Neural progenitor cell (in vitro differentiated cells): ENCODE data around the gene VPS33A. TPM values are rescaled to one million over a fixed set of nuclear protein-coding genes. Genes with fewer than 3 reads are reported as not detected.

Experiments used
- DNase-seq: peaks from one replicate; pipeline ENCODE4 v3.0.0-alpha.2; 2016; ENCODE audit warnings: low spot score
- H2AFZ ChIP-seq: fragments of 200-600 bp; sonication (generic); replicated peaks from 2 replicates; pipeline ENCODE4 v1.6.1; 2016; ENCODE audit warnings: antibody characterized with exemption
- H3F3A ChIP-seq: fragments of 200-600 bp; sonication (generic); 2 replicates; pipeline ENCODE4 v1.6.1; 2016; ENCODE audit warnings: antibody characterized with exemption, low read depth
- H3K27ac ChIP-seq: fragments of 200-600 bp; sonication (generic); 2 replicates; pipeline ENCODE4 v1.5.1; 2016; ENCODE audit warnings: mild to moderate bottlenecking
- H3K27me3 ChIP-seq: fragments of 200-600 bp; sonication (generic); 2 replicates; pipeline ENCODE4 v1.6.1; 2016; ENCODE audit warnings: mild to moderate bottlenecking, moderate library complexity
- H3K36me3 ChIP-seq: fragments of 200-600 bp; sonication (generic); 2 replicates; pipeline ENCODE4 v1.5.1; 2016
- H3K4me1 ChIP-seq: fragments of 200-600 bp; sonication (generic); 2 replicates; pipeline ENCODE4 v1.6.1; 2016; ENCODE audit warnings: mixed run types
- H3K4me2 ChIP-seq: fragments of 200-600 bp; sonication (generic); 2 replicates; pipeline ENCODE4 v1.6.1; 2016
- H3K4me3 ChIP-seq: fragments of 200-600 bp; sonication (generic); 2 replicates; pipeline ENCODE4 v1.5.1; 2016
- H3K79me2 ChIP-seq: fragments of 200-600 bp; sonication (generic); 2 replicates; pipeline ENCODE4 v1.6.1; 2016; ENCODE audit warnings: low read depth
- H3K9ac ChIP-seq: fragments of 200-600 bp; sonication (generic); 2 replicates; pipeline ENCODE4 v1.6.1; 2016
- H3K9me3 ChIP-seq: fragments of 200-600 bp; sonication (generic); 2 replicates; pipeline ENCODE4 v1.5.1; 2016; ENCODE audit warnings: low read depth
- H4K20me1 ChIP-seq: fragments of 200-600 bp; sonication (generic); 2 replicates; pipeline ENCODE4 v1.6.1; 2016; ENCODE audit warnings: low read depth
- H3K27ac Mint-ChIP-seq: 3 replicates; pipeline ENCODE4 v1.8.0; 2021; ENCODE audit warnings: mixed read lengths
- H3K27me3 Mint-ChIP-seq: 2 replicates; pipeline ENCODE4 v1.8.0; 2022; ENCODE audit warnings: low read depth, mild to moderate bottlenecking, inconsistent platforms, moderate library complexity, mixed read lengths; ENCODE audit not compliant: insufficient read depth
- H3K36me3 Mint-ChIP-seq: 3 replicates; pipeline ENCODE4 v1.8.0; 2021; ENCODE audit warnings: mixed read lengths
- H3K4me1 Mint-ChIP-seq: 3 replicates; pipeline ENCODE4 v1.8.0; 2021; ENCODE audit warnings: mixed read lengths
- H3K4me3 Mint-ChIP-seq: 3 replicates; pipeline ENCODE4 v1.8.0; 2021; ENCODE audit warnings: mild to moderate bottlenecking, moderate library complexity, mixed read lengths
- H3K9me3 Mint-ChIP-seq: 3 replicates; pipeline ENCODE4 v1.8.0; 2020; ENCODE audit warnings: mixed read lengths
- CTCF ChIP-seq: fragments of 200-600 bp; sonication (generic); IDR thresholded peaks from 2 replicates; pipeline ENCODE4 v1.5.1; 2017; ENCODE audit warnings: antibody characterized with exemption, mild to moderate bottlenecking
- EZH2 ChIP-seq: fragments of 200-600 bp; sonication (generic); IDR thresholded peaks from 2 replicates; pipeline ENCODE4 v1.6.1; 2017; ENCODE audit warnings: antibody characterized with exemption, mild to moderate bottlenecking, moderate library complexity
- EZH2phosphoT487 ChIP-seq: fragments of 200-600 bp; sonication (generic); IDR thresholded peaks from 2 replicates; pipeline ENCODE4 v1.6.1; 2017; ENCODE audit warnings: antibody characterized with exemption
- total RNA-seq: library from RNA; depleted of rRNA; stranded (reverse); fragments of >200 nt; gene quantifications from 2 replicates; pipeline ENCODE4 v1.2.3, GENCODE V29; 2015; ENCODE audit warnings: low replicate concordance

Gene VPS33A
- total RNA-seq, 1 donor from 2014 or later = 42.0 TPM

- no peak overlapping the region for H3K27ac Mint-ChIP-seq
- DNase-seq = no peak
- Histone ChIP-seq H3K4me3 (no peak overlapping the region), H3F3A (no peaks in the 10 kb centered on the region), H3K79me2 (no peaks in the 10 kb centered on the region), H3K4me1 (no peaks in the 10 kb centered on the region), H3K36me3 (no peaks in the 10 kb centered on the region), H3K27ac (no peak overlapping the region), H3K4me2 (no peak overlapping the region), H3K9ac (no peak overlapping the region), H4K20me1 (no peaks in the 10 kb centered on the region), H2AFZ (no peak overlapping the region), H3K27me3 (no peaks in the 10 kb centered on the region), H3K9me3 (no peaks in the 10 kb centered on the region)
- H3K36me3 Mint-ChIP-seq = peaks cover 18% of the 10 kb centered on the region
- no peak overlapping the region for H3K4me3 Mint-ChIP-seq
- no peaks in the 10 kb centered on the region for H3K4me1 Mint-ChIP-seq
- TF ChIP-seq EZH2phosphoT487 = no peak
- TF ChIP-seq EZH2 = no peak
- TF ChIP-seq CTCF = no peak
- H3K27me3 Mint-ChIP-seq = peaks cover 2% of the 10 kb centered on the region
- no peaks in the 10 kb centered on the region for H3K9me3 Mint-ChIP-seq
Observed at GRCh38 chr12:122298071-122298748, 31.9 kb upstream of the VPS33A start.

GRCh38 chr12:122297494-122297893 lies 31.2 kb upstream of the VPS33A start:
- H3K4me3 Mint-ChIP-seq = no peak overlapping the region
- no peaks in the 10 kb centered on the region for H3K27me3 ChIP-seq
- H3K9me3 Mint-ChIP-seq = no peaks in the 10 kb centered on the region
- TF ChIP-seq CTCF = no peak
- no peak for TF ChIP-seq EZH2
- TF ChIP-seq EZH2phosphoT487 = no peak
- DNase-seq = no peak
- no peaks in the 10 kb centered on the region for H3K9me3 ChIP-seq
- no peaks in the 10 kb centered on the region for H3K79me2 ChIP-seq
- no peaks in the 10 kb centered on the region for H3K36me3 ChIP-seq
- H4K20me1 ChIP-seq = no peaks in the 10 kb centered on the region
- H3K27ac ChIP-seq = no peak overlapping the region
- peaks cover 18% of the 10 kb centered on the region for H3K36me3 Mint-ChIP-seq
- peaks cover 2% of the 10 kb centered on the region for H3K27me3 Mint-ChIP-seq
- H3K4me1 Mint-ChIP-seq = no peaks in the 10 kb centered on the region
- H3K4me2 ChIP-seq = no peak overlapping the region
- H2AFZ ChIP-seq = no peak overlapping the region
- no peaks in the 10 kb centered on the region for H3F3A ChIP-seq
- H3K4me1 ChIP-seq = no peaks in the 10 kb centered on the region
- no peak overlapping the region for H3K4me3 ChIP-seq
- H3K27ac Mint-ChIP-seq = no peak overlapping the region
- no peak overlapping the region for H3K9ac ChIP-seq

GRCh38 chr12:122295877-122296276 lies 29.6 kb upstream of the VPS33A start:
- no peaks in the 10 kb centered on the region for H3F3A ChIP-seq
- Mint-ChIP-seq H3K4me3 (no peak overlapping the region), H3K4me1 (no peaks in the 10 kb centered on the region), H3K36me3 (peaks cover 17% of the 10 kb centered on the region), H3K27ac (no peak overlapping the region), H3K27me3 (no peaks in the 10 kb centered on the region), H3K9me3 (no peaks in the 10 kb centered on the region)
- no peaks in the 10 kb centered on the region for H3K9me3 ChIP-seq
- no peak overlapping the region for H3K27ac ChIP-seq
- H3K79me2 ChIP-seq = no peaks in the 10 kb centered on the region
- no peaks in the 10 kb centered on the region for H3K27me3 ChIP-seq
- no peak overlapping the region for H2AFZ ChIP-seq
- no peak overlapping the region for H3K4me3 ChIP-seq
- no peaks in the 10 kb centered on the region for H3K36me3 ChIP-seq
- no peaks in the 10 kb centered on the region for H3K4me1 ChIP-seq
- no peak overlapping the region for H3K4me2 ChIP-seq
- no peak for TF ChIP-seq EZH2phosphoT487
- no peak for TF ChIP-seq EZH2
- TF ChIP-seq CTCF = no peak
- no peak for DNase-seq
- H4K20me1 ChIP-seq = no peaks in the 10 kb centered on the region
- H3K9ac ChIP-seq = no peak overlapping the region
